Mesendoderm (in vitro differentiated cells): ENCODE measurements around the gene MAST4.

Source experiments
- DNase-seq: peaks from one replicate; pipeline ENCODE4 v3.0.0; 2013
- H2AK5ac ChIP-seq: 2 replicates; pipeline ENCODE4 v1.6.1; 2013; ENCODE audit warnings: low read length, inconsistent platforms
- H2BK120ac ChIP-seq: 2 replicates; pipeline ENCODE4 v1.6.1; 2013; ENCODE audit warnings: low read depth, mild to moderate bottlenecking, low read length, moderate library complexity, mixed read lengths
- H2BK15ac ChIP-seq: replicated peaks from 2 replicates; pipeline ENCODE4 v1.6.1; 2013; ENCODE audit warnings: low read depth, mild to moderate bottlenecking, moderate library complexity
- H2BK5ac ChIP-seq: 2 replicates; pipeline ENCODE4 v1.6.1; 2013; ENCODE audit warnings: low read length, inconsistent platforms
- H3K18ac ChIP-seq: 2 replicates; pipeline ENCODE4 v1.6.1; 2013; ENCODE audit warnings: mild to moderate bottlenecking, low read length, mixed read lengths
- H3K23ac ChIP-seq: one replicate; pipeline ENCODE4 v1.6.1; 2013; ENCODE audit warnings: low read length
- H3K27ac ChIP-seq: 2 replicates; pipeline ENCODE4 v1.5.1; 2013; ENCODE audit warnings: low read depth, mild to moderate bottlenecking, inconsistent platforms, low read length, moderate library complexity
- H3K27me3 ChIP-seq: 2 replicates; pipeline ENCODE4 v1.6.1; 2013; ENCODE audit warnings: low read length, control low read depth, mild to moderate bottlenecking, inconsistent platforms; ENCODE audit not compliant: insufficient read depth, poor library complexity
- H3K36me3 ChIP-seq: 2 replicates; pipeline ENCODE4 v1.6.1; 2013; ENCODE audit warnings: low read length, inconsistent platforms; ENCODE audit not compliant: control insufficient read depth, insufficient read depth
- H3K4ac ChIP-seq: one replicate; pipeline ENCODE4 v1.6.1; 2013; ENCODE audit warnings: low read depth, mild to moderate bottlenecking, low read length, moderate library complexity
- H3K4me1 ChIP-seq: 2 replicates; pipeline ENCODE4 v1.6.1; 2013; ENCODE audit warnings: low read depth, low read length, inconsistent platforms; ENCODE audit not compliant: control insufficient read depth
- H3K4me2 ChIP-seq: 2 replicates; pipeline ENCODE4 v1.6.1; 2013; ENCODE audit warnings: low read length
- H3K4me3 ChIP-seq: 2 replicates; pipeline ENCODE4 v1.5.1; 2013; ENCODE audit warnings: mild to moderate bottlenecking, low read length
- H3K56ac ChIP-seq: one replicate; pipeline ENCODE4 v1.6.1; 2013; ENCODE audit warnings: low read length
- H3K79me1 ChIP-seq: 2 replicates; pipeline ENCODE4 v1.6.1; 2013; ENCODE audit warnings: low read length, inconsistent platforms
- H3K79me2 ChIP-seq: 2 replicates; pipeline ENCODE4 v1.6.1; 2013; ENCODE audit warnings: mild to moderate bottlenecking, low read length; ENCODE audit not compliant: control insufficient read depth, insufficient read depth
- H3K9ac ChIP-seq: 2 replicates; pipeline ENCODE4 v1.6.1; 2013; ENCODE audit warnings: low read length, inconsistent platforms
- H4K5ac ChIP-seq: one replicate; pipeline ENCODE4 v1.6.1; 2013; ENCODE audit warnings: low read length
- H4K8ac ChIP-seq: one replicate; pipeline ENCODE4 v1.6.1; 2013; ENCODE audit warnings: low read depth, mild to moderate bottlenecking, control low read depth, low read length, moderate library complexity
- WGBS: extraction: QIAGEN DNeasy Blood & Tissue Kit; methylation state at CpG from one replicate; pipeline ENCODE4 v1.1.7; 2013; ENCODE audit warnings: low lambda C conversion rate, missing lambda C conversion rate; ENCODE audit not compliant: insufficient coverage; ENCODE audit errors: extremely low coverage; 5-methylcytosine and 5-hydroxymethylcytosine counted together

MAST4 gene

DNA sequence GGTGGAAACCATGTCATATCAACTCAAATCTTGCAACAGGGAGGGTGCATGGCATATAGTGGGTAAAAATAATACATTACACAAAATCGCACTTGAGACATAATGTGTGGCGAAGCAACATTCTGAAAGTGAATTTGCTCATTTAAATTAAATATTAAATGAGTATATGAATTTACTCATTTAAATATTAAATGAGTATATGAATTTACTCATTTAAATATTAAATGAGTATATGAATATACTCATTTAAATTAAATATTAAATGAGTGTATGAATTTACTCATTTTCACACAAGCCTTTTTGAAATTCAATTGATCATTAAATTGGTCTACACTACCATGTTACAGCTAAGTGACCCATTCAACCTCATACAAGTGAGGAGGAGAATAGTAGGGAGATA, 10.5 kb downstream of the MAST4 start:
- Histone ChIP-seq H3K4ac (no peak overlapping the region), H2AK5ac (no peak overlapping the region), H4K8ac (no peak overlapping the region), H3K27ac (no peak overlapping the region), H3K23ac (no peak overlapping the region), H3K27me3 (no peaks in the 10 kb centered on the region), H4K5ac (no peak overlapping the region), H3K4me2 (no peak overlapping the region), H2BK5ac (no peak overlapping the region), H3K36me3 (no peaks in the 10 kb centered on the region), H3K9ac (no peak overlapping the region), H3K79me1 (no peaks in the 10 kb centered on the region), H3K4me3 (no peak overlapping the region), H3K79me2 (no peaks in the 10 kb centered on the region), H2BK15ac (no peak overlapping the region), H3K18ac (no peak overlapping the region), H2BK120ac (no peak overlapping the region), H3K4me1 (no peaks in the 10 kb centered on the region), H3K56ac (no peak overlapping the region)
- no CpG with 5 or more reads among the region's 2 CpGs for WGBS
- DNase-seq = no peak

DNA sequence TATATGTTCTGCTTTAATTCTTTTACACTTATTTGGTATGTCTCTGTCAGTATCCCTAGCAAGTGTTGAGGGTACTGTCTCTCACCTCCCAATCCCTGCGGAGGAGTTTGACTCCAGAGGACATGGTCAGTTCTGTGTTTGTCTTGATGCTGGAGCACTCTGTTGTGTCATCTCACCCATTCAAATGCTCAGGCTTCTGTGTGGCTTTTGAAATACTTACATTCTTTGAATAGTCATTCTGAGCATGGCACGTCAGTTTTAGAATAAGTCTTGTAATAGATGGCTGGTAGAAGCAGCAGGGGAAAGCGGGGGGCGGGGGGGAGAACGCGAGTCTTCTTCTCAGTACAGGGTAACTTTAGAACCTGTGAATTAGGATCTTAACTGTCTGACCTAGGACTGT, 12.3 kb downstream of the MAST4 start:
- Histone ChIP-seq H3K4ac (no peak overlapping the region), H2BK120ac (no peak overlapping the region), H2AK5ac (no peak overlapping the region), H3K36me3 (no peaks in the 10 kb centered on the region), H3K9ac (no peak overlapping the region), H3K79me2 (no peaks in the 10 kb centered on the region), H4K8ac (no peak overlapping the region), H3K4me3 (no peak overlapping the region), H3K27me3 (no peaks in the 10 kb centered on the region), H3K56ac (no peak overlapping the region), H4K5ac (no peak overlapping the region), H3K27ac (no peak overlapping the region), H2BK5ac (no peak overlapping the region), H3K4me2 (no peak overlapping the region), H3K23ac (no peak overlapping the region), H3K18ac (no peak overlapping the region), H3K4me1 (no peaks in the 10 kb centered on the region), H2BK15ac (no peak overlapping the region), H3K79me1 (no peaks in the 10 kb centered on the region)
- peak; percentile 4 for DNase-seq
- WGBS = no CpG with 5 or more reads among the region's 6 CpGs

DNA sequence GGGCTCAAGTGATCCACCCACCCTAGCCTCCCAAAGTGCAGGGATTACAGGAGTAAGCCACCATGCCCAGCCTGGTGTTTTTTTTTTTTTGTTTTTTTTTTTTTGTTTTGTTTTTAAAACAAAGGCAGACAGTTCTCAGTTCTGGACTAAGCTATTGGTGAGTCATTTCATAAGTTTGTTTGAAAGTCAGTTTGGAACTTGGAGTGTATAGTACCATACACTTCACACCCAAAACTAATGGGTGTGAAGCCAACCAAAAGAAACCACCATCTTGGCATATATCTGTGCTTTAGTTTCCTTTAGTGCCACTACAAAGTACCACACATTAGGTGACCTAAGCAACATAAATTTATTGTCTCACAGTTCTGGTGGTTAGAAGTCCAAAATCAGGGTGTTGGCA, 13.4 kb downstream of the MAST4 start:
- Histone ChIP-seq H3K27ac (no peak overlapping the region), H2AK5ac (no peak overlapping the region), H3K9ac (no peak overlapping the region), H3K4me2 (no peak overlapping the region), H3K4ac (no peak overlapping the region), H3K56ac (no peak overlapping the region), H3K36me3 (no peaks in the 10 kb centered on the region), H3K23ac (no peak overlapping the region), H4K5ac (no peak overlapping the region), H3K4me3 (no peak overlapping the region), H3K4me1 (no peaks in the 10 kb centered on the region), H3K27me3 (no peaks in the 10 kb centered on the region), H3K79me1 (no peaks in the 10 kb centered on the region), H3K18ac (no peak overlapping the region), H4K8ac (no peak overlapping the region), H3K79me2 (no peaks in the 10 kb centered on the region), H2BK5ac (no peak overlapping the region), H2BK120ac (no peak overlapping the region), H2BK15ac (no peak overlapping the region)
- no peak for DNase-seq

DNA sequence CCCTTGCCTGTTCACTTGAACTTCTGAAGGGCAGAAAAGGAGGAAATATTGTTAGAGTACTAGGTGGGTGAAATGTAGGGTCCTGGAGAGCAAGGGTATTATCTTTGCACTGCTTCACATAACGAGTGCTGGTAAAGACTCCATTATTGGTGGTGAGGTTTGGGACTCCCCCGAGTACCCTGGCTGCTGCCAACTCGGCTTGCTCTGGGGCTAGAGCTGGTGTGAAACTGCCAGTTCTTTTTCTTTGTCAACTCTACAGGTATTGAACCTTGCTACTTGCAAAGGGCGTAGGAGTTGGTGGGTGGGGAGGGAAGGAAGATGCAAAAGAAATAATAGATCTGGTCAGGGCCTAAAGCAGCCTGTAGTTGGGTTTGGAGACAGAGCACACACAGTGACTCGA, 16.0 kb downstream of the MAST4 start:
- Histone ChIP-seq H3K56ac (no peak overlapping the region), H3K79me1 (no peaks in the 10 kb centered on the region), H2AK5ac (no peak overlapping the region), H4K8ac (no peak overlapping the region), H3K23ac (no peak overlapping the region), H3K4me3 (no peak overlapping the region), H3K27ac (no peak overlapping the region), H3K4ac (no peak overlapping the region), H3K4me1 (no peaks in the 10 kb centered on the region), H2BK120ac (no peak overlapping the region), H3K36me3 (no peaks in the 10 kb centered on the region), H3K18ac (no peak overlapping the region), H3K27me3 (no peaks in the 10 kb centered on the region), H4K5ac (no peak overlapping the region), H2BK5ac (no peak overlapping the region), H3K79me2 (no peaks in the 10 kb centered on the region), H3K4me2 (no peak overlapping the region), H3K9ac (no peak overlapping the region), H2BK15ac (no peak overlapping the region)
- no CpG with 5 or more reads among the region's 5 CpGs for WGBS
- DNase-seq = no peak

DNA sequence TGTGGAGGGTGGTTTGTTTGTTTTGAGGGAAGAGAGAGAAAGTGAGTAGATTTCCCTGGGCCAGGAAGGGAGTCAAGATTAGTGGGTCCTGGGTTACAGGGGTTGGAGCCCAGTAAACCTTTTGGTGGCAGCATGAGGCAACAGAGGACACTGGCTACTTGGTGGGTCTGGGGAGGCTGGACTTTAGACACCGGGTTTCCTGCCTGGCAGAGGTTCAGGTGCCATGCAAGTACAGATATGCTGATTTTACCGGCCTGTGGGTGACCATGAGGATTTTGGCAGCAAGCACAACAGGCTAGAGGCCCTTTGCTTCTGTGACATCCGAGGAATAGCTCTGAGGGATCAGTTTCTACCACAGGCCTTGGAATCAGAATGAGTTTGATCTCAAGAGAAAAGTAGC, 18.9 kb downstream of the MAST4 start:
- Histone ChIP-seq H2BK5ac (no peak overlapping the region), H3K79me2 (no peaks in the 10 kb centered on the region), H3K23ac (no peak overlapping the region), H3K4me1 (no peaks in the 10 kb centered on the region), H3K36me3 (no peaks in the 10 kb centered on the region), H3K9ac (no peak overlapping the region), H2AK5ac (no peak overlapping the region), H2BK15ac (no peak overlapping the region), H3K4ac (no peak overlapping the region), H2BK120ac (no peak overlapping the region), H3K27me3 (no peaks in the 10 kb centered on the region), H3K27ac (no peak overlapping the region), H3K4me3 (no peak overlapping the region), H4K5ac (no peak overlapping the region), H4K8ac (no peak overlapping the region), H3K56ac (no peak overlapping the region), H3K18ac (no peak overlapping the region), H3K79me1 (no peaks in the 10 kb centered on the region), H3K4me2 (no peak overlapping the region)
- no CpG with 5 or more reads among the region's 3 CpGs for WGBS
- DNase-seq = no peak

DNA sequence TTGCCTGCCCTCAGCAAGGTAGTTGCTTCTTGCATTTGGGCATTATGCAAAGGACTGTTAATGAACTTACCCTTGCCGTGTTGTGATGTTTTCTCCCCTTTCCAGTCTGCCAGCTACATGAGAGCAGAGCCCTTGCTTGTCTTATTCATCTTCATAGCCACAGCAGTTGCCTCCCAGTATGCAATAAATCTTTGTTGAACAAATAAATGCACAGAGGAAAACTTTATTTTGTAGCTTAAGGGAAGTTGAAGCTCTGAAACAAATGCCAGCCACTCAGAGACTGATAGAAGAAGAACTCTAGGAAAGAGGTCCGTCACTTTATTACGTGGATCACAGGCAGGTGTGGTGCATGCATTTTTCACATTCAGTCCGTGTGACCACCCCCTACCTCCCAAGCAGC, 19.7 kb downstream of the MAST4 start:
- Histone ChIP-seq H3K4me1 (no peaks in the 10 kb centered on the region), H3K36me3 (no peaks in the 10 kb centered on the region), H4K5ac (no peak overlapping the region), H3K56ac (no peak overlapping the region), H3K9ac (no peak overlapping the region), H3K79me2 (no peaks in the 10 kb centered on the region), H2BK5ac (no peak overlapping the region), H3K79me1 (no peaks in the 10 kb centered on the region), H3K23ac (no peak overlapping the region), H2AK5ac (no peak overlapping the region), H3K27me3 (no peaks in the 10 kb centered on the region), H3K4me2 (no peak overlapping the region), H2BK120ac (no peak overlapping the region), H4K8ac (no peak overlapping the region), H3K27ac (no peak overlapping the region), H3K18ac (no peak overlapping the region), H3K4ac (no peak overlapping the region), H3K4me3 (no peak overlapping the region), H2BK15ac (no peak overlapping the region)
- no peak for DNase-seq
- WGBS = no CpG with 5 or more reads among the region's 4 CpGs
